Stimulated activated CD4-positive, alpha-beta T cell treated with anti-CD3 and anti-CD28 coated beads, Interleukin-12 subunit alpha, Interleukin-12 subunit beta, amount 100 ng/mL, for 48 hours (primary cell): ENCODE measurements around the gene AHCTF1.

Experiments used
- DNase-seq, 3 donors: peaks; one replicate each; pipeline ENCODE4 v3.0.0-alpha.2; 2020; ENCODE audit warnings: low read depth in 2 of 3, low spot score in 1 of 3

AHCTF1 gene

GRCh38 chr1:246931549-246932365 lies at the start of gene AHCTF1:
AHCTF1 (minus strand) TSS chr1:246931948; CDS start chr1:246918370, 13,578 bp downstream.
- peak; percentile 87 to 91 (median 91) for DNase-seq

- no peak for DNase-seq
Measured at GRCh38 chr1:246978785-246979184, 47.0 kb upstream of the AHCTF1 start.

DNA sequence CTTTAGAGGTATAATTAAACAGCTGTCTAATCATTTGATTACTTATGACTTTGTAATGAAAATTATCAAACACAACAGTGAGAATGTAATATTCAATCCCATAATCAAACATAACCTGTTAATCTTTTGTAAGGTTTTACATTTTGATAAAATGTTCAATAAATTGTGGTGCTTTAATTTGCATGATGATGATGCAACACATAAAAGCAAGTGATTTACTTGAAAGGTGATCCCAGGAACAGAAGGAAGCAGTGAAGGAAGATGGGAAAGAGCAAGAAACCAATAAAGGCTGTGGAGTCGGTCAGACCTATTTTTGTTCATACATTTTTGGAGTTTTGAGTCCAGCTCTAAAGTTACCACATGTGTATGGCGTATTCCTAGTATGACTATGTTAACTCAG lies 46.5 kb upstream of the AHCTF1 start:
- DNase-seq, result no peak

DNA sequence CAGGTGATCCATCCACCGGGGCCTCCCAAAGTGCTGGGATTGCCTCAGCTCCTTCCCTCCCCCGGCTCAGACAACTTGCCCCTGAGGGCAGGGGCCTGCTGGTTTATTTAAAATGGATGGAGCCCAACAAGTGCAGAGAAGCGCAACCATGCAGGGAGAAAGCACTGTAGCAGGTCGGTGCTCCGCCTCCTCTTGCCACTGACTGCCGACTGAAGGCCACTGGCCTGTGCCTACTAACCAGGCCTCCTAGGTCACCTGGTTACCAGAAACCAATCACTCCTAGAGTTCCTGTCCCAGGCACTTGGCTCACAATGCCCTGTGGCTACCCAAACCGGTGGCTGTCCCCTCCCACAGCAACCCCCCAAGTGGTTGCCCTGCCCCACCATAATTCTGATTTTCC lies 40.2 kb upstream of the AHCTF1 start:
- DNase-seq, result no peak

DNA sequence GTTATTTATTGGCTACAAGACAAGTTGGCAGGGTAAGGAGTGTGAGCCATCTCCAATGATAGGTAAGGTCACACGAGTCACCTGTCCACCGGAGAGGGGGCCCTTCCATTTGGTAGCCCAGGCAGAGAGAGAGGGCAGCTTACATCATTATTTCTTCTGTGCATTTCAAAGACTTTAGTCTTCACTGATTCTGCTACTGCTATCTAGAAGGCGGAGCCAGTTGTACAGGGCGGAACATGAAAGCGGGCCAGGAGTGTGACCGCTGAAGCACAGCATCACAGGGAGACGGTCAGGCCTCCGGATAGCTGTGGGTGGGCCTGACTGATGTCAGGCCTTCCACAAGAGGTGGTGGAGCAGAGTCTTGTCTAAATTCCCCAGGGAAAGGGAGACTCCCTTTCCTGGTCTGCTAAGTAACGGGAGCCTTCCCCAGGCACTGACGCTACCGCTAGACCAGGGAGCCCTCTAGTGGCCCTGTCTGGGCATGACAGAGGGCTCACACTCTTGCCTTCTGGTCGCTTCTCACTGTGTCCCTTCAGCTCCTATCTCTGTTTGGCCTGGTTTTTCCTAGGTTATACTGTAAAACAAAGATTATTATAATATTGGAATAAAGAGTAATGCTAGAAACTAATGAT lies 39.5 kb upstream of the AHCTF1 start:
- peak; percentile 5 to 36 (median 24) for DNase-seq

DNA sequence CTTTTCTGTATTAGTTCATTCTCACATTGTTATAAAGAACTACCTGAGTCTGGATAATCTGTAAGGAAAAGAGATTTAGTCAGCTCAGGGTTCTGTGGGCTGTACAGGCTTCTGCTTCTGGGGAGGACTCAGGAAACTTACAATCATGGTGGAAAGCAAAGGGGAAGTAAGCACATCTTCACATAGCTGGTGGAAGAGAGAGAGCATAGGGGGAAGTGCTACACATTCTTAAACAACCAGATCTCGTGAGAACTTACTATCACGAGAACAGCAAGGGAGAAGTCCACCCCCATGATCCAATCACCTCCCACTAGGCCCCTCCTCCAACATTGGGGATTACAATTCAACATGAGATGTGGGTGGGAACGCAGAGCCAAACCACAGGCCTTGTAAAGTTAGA lies 37.9 kb upstream of the AHCTF1 start:
- DNase-seq, result no peak

DNA sequence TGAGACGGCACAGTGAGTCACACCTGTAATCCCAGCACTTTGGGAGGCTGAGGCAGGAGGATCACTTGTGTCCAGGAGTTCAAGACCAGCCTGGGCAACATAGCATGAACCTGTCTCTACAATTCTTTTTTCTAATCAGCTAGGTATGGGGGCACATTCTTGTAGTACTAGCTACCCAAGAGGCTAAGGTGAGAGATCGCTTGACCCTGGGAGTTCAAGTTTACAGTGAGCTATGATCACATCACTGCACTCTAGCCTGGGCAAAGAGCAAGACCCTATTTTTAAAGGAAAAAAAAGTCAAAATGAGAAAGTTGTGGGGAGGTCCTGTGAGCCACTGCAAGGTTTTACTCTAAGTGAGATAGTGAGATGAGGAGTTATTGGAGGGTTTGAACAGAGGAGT lies 34.8 kb upstream of the AHCTF1 start:
- no peak for DNase-seq

- DNase-seq, result no peak
Measured at GRCh38 chr1:246959944-246960693, 28.4 kb upstream of the AHCTF1 start.

GRCh38 chr1:246954126-246954525 lies 22.4 kb upstream of the AHCTF1 start:
- no peak for DNase-seq

GRCh38 chr1:246951413-246951812 lies 19.7 kb upstream of the AHCTF1 start:
- no peak for DNase-seq

DNA sequence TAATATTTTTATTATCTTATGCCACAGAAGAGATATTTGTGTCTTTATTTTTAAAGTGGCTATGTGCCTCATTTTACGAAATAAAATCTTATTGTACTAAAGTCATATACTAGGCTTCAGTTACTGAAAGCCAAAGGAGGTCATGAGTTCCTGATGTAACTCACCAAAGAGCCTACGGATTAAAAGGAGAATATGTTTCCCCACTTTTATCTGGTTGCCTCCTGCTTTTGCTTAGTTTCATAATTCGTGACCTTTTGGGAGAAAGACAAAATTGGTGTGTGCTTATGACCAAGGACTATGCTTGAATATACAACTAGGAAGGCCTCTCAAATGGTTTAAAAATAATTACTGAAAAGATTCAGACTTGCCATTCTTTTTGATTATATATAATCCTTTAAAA lies 18.2 kb upstream of the AHCTF1 start:
- no peak for DNase-seq

DNA sequence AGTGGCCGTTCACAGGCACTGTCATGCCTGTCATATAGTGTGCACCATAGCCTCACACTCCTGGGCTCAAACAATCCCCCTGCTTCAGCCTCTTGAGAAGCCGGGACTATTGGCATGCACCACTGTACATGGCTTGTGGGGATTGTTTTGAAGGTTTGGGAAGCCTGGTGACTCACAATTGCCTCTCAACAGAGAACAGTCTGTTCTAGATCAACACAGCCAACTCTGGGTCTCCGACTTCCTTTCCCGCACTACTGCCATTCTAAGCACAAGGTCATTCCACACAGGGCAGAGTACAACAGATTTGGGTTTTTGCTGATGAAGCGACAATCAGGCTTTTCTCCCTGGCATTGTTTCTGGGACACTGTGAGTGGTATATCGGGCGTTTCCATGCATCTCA lies 15.5 kb upstream of the AHCTF1 start:
- DNase-seq, result no peak

GRCh38 chr1:246946366-246946765 lies 14.6 kb upstream of the AHCTF1 start:
- no peak for DNase-seq

- no peak for DNase-seq
Measured at GRCh38 chr1:246934765-246935164, 3.0 kb upstream of the AHCTF1 start.

- no peak for DNase-seq
Measured at GRCh38 chr1:246933893-246934292, 2.1 kb upstream of the AHCTF1 start.

- DNase-seq, result no peak
Measured at GRCh38 chr1:246932366-246932700, 585 bp upstream of the AHCTF1 start.

DNA sequence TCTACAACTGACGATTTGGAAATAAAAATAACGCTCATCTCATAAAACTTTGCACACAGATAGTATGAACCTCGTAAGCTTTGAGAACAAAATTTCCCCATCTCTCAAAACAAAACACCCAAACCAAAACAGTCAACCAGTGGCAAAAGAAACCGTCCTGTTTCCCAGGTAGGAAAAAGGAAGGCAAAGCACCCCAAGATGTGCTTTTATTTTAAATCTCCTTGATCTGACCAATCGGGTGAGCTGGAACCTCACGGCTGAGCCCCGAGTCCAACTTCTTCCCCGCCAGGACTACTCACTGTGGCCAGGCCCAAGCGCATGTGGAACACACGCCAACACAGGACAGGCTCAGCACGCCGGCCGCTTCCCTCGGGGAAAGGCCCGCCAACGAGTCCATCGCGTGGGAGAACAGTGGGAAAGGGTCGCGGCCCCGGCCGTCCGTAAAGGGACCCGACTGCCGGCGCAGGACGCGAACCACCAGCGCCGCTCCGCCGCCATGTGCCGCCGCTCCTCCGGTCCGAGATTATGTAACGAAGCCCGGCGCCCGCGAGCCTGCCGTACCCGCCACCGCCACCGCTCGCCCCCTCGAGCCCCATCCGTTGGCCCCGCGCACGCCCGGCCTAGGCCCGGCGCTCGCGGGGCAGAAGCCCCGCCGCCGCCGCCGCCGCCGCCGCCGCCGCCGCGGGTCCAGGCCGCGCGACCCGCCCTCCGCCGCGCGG lies 759 bp downstream of the AHCTF1 start:
- DNase-seq, result peak; percentile 16 to 32 (median 29)

- DNase-seq, result no peak
Measured at GRCh38 chr1:246925997-246926626, 5.6 kb downstream of the AHCTF1 start.

DNA sequence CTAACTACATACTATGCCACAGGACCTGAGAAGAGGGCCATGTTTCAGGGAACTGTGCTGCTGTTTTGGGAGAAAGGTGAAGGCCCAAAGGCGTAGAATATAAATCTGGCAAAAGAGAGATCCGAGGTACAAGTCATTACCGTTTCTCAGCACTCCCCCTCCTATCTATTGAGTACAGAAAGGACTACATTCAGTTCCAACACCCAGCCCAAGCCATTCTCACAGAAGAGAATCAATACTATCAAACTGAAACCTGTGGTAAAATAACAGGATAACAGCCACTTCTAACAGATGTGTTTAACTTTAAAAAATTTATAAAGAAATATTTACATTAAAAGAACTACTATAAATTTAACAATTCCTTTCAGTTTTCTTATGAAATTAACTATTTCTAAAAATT lies 7.8 kb downstream of the AHCTF1 start:
- no peak for DNase-seq

DNA sequence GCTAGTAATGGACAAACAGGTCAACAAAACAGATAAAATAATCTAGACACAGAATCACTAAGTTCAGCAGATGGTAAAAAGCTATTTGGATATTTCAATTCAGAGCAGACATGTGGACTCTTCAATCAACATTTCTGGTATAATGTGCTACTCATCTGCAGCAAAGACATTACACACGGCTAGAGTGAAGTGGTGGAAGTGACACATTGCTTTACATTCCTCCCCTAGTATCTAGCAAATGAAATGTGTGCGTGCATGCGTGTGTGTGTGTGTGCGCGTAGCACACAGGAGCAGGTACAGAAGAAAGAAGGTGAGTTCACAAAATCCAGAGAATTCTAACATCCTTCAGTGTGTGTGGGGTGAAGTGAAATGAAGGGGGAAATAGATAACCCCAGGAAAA lies 8.3 kb downstream of the AHCTF1 start:
- DNase-seq, result no peak

DNA sequence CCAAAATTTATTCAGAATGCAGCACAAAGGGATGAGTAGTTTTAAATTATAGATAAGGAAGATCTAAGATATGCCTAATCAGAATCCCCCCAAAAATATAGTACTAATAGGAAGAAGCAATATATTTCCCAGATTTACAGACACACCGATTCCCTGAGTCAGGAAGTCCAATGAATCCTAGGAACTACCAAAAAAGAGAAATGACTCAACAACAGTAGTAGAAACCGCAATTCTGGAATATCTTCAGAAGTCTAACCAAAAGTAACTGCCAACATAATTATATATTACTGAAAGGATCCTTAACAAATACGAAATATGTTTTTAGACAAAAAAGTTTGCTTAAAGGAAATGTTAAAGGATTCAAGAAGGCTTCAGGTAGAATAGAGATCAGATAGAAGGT lies 10.3 kb downstream of the AHCTF1 start:
- no peak for DNase-seq
